Cardiac muscle cell (in vitro differentiated cells and primary cell): ENCODE measurements around the gene ANKH. TPM values are rescaled to one million over a fixed set of nuclear protein-coding genes. Genes with fewer than 3 reads are reported as not detected.

Source experiments
- DNase-seq, 2 donors: peaks; one replicate each; pipeline versions ENCODE4 v3.0.0 to v3.0.0-alpha.2; 2010 to 2017; ENCODE audit warnings: low read depth in 1 of 2, low spot score in 1 of 2
- H3K27ac ChIP-seq: fragments of 200-600 bp; sonication (generic); 2 replicates; pipeline ENCODE4 v1.5.1; 2016
- H3K27me3 ChIP-seq: fragments of 200-600 bp; sonication (generic); 2 replicates; pipeline ENCODE4 v1.6.0; 2016; ENCODE audit warnings: control low read depth
- H3K36me3 ChIP-seq: fragments of 200-600 bp; sonication (generic); 2 replicates; pipeline ENCODE4 v1.5.1; 2016; ENCODE audit warnings: control low read depth
- H3K4me1 ChIP-seq: fragments of 200-600 bp; sonication (generic); 2 replicates; pipeline ENCODE4 v1.8.1; 2017; ENCODE audit warnings: low read depth, mild to moderate bottlenecking, mixed run types
- H3K4me3 ChIP-seq: fragments of 200-600 bp; sonication (generic); 2 replicates; pipeline ENCODE4 v1.5.1; 2016; ENCODE audit warnings: mild to moderate bottlenecking
- H3K9me3 ChIP-seq: fragments of 200-600 bp; sonication (generic); 2 replicates; pipeline ENCODE4 v1.5.1; 2017; ENCODE audit warnings: low read depth, mild to moderate bottlenecking, control low read depth
- polyA plus RNA-seq: library from polyadenylated mRNA; unstranded; fragments of >200 nt; fragmentation: Nextera tagmentation; extraction: Ambion mirVana; gene quantifications from 2 replicates; pipeline ENCODE4 v1.2.1, GENCODE V29; 2016
- total RNA-seq: library from RNA; depleted of rRNA; stranded (reverse); fragments of >200 nt; gene quantifications from 2 replicates; pipeline ENCODE4 v1.2.3, GENCODE V29; 2016
- TF ChIP-seq, protein P1 (sequence below): IDR thresholded peaks from 2 replicates; pipeline ENCODE4 v1.5.1; 2012; ENCODE audit warnings: low read depth, mild to moderate bottlenecking, low read length

ANKH gene
- total and polyA plus RNA-seq, 2 experiments from 2014 or later = 26.6 to 48.1 TPM

DNA sequence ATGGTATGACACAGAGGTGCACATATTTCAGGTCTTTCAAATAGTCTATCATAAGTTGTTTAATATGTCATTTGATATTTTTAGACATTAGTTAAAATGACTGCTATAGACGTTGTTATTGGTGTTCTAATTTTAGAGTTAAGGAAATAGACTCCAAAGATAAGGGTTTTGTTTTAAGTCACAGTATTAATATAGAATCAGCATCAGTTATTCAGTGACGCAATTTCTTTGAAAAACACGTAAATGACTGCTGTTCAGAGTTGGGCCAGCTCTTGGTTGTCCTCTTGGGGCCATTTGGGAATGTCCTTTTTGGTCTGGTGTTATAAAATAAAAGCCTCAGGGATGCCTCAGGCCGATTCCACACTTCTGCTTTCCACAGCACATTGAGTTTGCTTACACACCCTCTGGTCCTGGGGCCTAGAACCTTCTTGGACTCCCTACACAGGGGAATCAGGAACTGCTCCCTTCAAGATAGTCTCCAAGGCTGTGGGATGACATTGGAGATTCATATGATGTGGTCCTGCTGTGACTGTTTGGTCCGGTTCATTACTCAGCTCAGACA lies 192.7 kb downstream of the ANKH start:
- Histone ChIP-seq H3K4me1 (peaks cover 5% of the 10 kb centered on the region), H3K9me3 (no peaks in the 10 kb centered on the region), H3K36me3 (peaks cover 24% of the 10 kb centered on the region), H3K4me3 (no peak overlapping the region), H3K27ac (no peak overlapping the region), H3K27me3 (no peaks in the 10 kb centered on the region)
- DNase-seq = no peak
- TF ChIP-seq, protein P1, sequence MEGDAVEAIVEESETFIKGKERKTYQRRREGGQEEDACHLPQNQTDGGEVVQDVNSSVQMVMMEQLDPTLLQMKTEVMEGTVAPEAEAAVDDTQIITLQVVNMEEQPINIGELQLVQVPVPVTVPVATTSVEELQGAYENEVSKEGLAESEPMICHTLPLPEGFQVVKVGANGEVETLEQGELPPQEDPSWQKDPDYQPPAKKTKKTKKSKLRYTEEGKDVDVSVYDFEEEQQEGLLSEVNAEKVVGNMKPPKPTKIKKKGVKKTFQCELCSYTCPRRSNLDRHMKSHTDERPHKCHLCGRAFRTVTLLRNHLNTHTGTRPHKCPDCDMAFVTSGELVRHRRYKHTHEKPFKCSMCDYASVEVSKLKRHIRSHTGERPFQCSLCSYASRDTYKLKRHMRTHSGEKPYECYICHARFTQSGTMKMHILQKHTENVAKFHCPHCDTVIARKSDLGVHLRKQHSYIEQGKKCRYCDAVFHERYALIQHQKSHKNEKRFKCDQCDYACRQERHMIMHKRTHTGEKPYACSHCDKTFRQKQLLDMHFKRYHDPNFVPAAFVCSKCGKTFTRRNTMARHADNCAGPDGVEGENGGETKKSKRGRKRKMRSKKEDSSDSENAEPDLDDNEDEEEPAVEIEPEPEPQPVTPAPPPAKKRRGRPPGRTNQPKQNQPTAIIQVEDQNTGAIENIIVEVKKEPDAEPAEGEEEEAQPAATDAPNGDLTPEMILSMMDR = no peak

GRCh38 chr5:14676320-14676719 lies 195.3 kb downstream of the ANKH start:
- Histone ChIP-seq H3K36me3 (peaks cover 7% of the 10 kb centered on the region), H3K27ac (no peak overlapping the region), H3K4me1 (no peaks in the 10 kb centered on the region), H3K9me3 (no peaks in the 10 kb centered on the region), H3K4me3 (no peak overlapping the region), H3K27me3 (no peaks in the 10 kb centered on the region)
- TF ChIP-seq, protein P1 = no peak
- DNase-seq = peak in 1 of 2 donors; percentile 49

GRCh38 chr5:14675865-14676300 lies 195.7 kb downstream of the ANKH start:
- H3K27ac ChIP-seq = no peak overlapping the region
- H3K4me1 ChIP-seq = no peaks in the 10 kb centered on the region

DNA sequence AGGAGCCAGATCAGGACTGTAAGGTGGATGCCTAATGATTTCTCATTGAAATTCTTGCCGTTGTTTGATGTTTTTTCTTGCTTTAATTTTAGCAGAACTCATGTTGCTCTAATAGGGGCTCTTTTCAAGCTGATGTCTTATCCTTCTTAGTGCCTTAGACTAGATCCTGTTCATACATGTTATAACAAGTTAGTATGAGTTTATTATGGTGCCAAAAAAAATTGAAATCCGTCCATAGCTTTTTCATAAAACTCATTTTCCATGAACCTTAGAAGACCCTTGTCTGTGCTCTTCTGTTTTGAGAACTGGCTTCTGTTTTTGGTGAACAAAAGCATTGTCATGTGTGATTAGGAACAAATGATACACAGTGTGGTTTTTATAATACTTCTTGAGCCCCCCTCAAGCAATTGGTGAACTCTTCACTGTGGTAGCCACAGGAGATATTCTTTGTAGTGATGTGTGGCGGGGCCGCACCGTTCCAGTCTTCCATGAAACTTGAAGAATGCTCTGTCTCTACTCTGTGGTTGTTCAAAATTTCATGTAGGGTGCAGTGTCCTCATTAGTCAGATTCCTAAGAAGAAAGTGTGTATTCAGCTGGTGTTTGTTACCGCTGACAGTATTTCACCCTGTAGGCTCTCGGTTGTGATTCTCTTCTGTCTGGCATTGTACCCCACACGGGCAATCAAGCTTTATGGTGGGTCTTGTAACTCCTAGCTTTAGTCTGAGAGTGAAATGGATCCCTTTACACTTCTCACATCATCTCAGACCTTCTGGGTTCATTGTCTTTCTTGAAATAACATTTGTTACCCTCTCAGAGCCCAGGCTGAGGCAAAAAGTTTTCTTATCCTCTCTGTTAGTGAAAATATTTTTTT lies 196.4 kb downstream of the ANKH start:
- DNase-seq = no peak
- Histone ChIP-seq H3K27ac (no peak overlapping the region), H3K4me1 (no peaks in the 10 kb centered on the region), H3K36me3 (peaks cover 3% of the 10 kb centered on the region), H3K4me3 (no peak overlapping the region), H3K27me3 (no peaks in the 10 kb centered on the region), H3K9me3 (no peaks in the 10 kb centered on the region)
- TF ChIP-seq, protein P1 = no peak

More at GRCh38 chr5:14675865-14676300, 195.7 kb downstream of the ANKH start:
- H3K36me3 ChIP-seq = peaks cover 3% of the 10 kb centered on the region
- no peak for DNase-seq
- no peaks in the 10 kb centered on the region for H3K27me3 ChIP-seq
- TF ChIP-seq, protein P1 = no peak
- H3K4me3 ChIP-seq = no peak overlapping the region
- no peaks in the 10 kb centered on the region for H3K9me3 ChIP-seq

DNA sequence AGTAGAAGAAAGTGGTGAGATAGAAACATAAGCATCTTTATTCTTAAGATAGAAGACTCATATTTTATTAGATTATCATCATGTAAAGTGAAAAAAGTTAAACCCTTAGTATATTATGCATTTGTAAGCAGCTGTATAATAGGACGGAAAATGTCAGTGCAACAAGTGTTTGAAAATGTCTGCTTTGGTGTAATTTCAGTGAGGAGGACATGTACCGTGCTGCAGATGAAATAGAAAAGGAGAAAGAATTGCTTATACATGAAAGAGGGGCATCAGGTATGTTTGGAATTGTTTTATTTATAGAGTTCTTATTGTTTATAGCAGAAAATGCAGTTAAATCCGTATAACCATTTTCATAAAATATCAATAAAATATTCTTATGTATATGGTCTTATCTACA lies 198.1 kb downstream of the ANKH start:
- Histone ChIP-seq H3K27ac (no peak overlapping the region), H3K4me1 (no peaks in the 10 kb centered on the region), H3K9me3 (no peaks in the 10 kb centered on the region), H3K36me3 (no peaks in the 10 kb centered on the region), H3K4me3 (no peak overlapping the region), H3K27me3 (no peaks in the 10 kb centered on the region)
- TF ChIP-seq, protein P1 = no peak
- DNase-seq = no peak
